NCI-H2107 treated with DMSO at 0.1 percent for 48 hours (cell line): ENCODE measurements around the gene MPHOSPH8.
"Not testable (repeated sequence)": the region's sequence is repeated elsewhere in the genome, so short reads cannot be mapped to it uniquely, and the experiment has no call there.

Source experiments
- DNase-seq: peaks from one replicate; lab custom pipeline; 2025; ENCODE audit not compliant: unreplicated experiment; lab: John Stamatoyannopoulos, UW

MPHOSPH8 gene

GRCh38 chr13:19632915-19633478, 462 bp upstream of the MPHOSPH8 start:
- peak; percentile 28 for DNase-seq

- DNase-seq: peak; percentile 12
These were observed 839 bp downstream of the MPHOSPH8 start for GRCh38 chr13:19634256-19634740.

- not testable (repeated sequence) for DNase-seq
These were observed 2.5 kb downstream of the MPHOSPH8 start for GRCh38 chr13:19635926-19636325.

- DNase-seq: no peak
These were observed 10.2 kb downstream of the MPHOSPH8 start for GRCh38 chr13:19643652-19644051.

GRCh38 chr13:19645000-19645399, 11.5 kb downstream of the MPHOSPH8 start:
- DNase-seq: no peak

GRCh38 chr13:19646063-19646462, 12.6 kb downstream of the MPHOSPH8 start:
- DNase-seq: no peak

- DNase-seq: no peak
These were observed 17.3 kb downstream of the MPHOSPH8 start for GRCh38 chr13:19650742-19651141.

GRCh38 chr13:19657872-19658591, 24.6 kb downstream of the MPHOSPH8 start:
- DNase-seq: no peak

GRCh38 chr13:19658831-19659230, 25.4 kb downstream of the MPHOSPH8 start:
- no peak for DNase-seq

GRCh38 chr13:19661126-19661525, 27.7 kb downstream of the MPHOSPH8 start:
- DNase-seq: no peak

GRCh38 chr13:19661561-19661960, 28.1 kb downstream of the MPHOSPH8 start:
- DNase-seq: no peak

- no peak for DNase-seq
These were observed 30.0 kb downstream of the MPHOSPH8 start for GRCh38 chr13:19663416-19663979.

- DNase-seq: no peak
These were observed 31.2 kb downstream of the MPHOSPH8 start for GRCh38 chr13:19664481-19665230.

- no peak for DNase-seq
These were observed 32.0 kb downstream of the MPHOSPH8 start for GRCh38 chr13:19665427-19665859.

GRCh38 chr13:19668778-19669177, 35.3 kb downstream of the MPHOSPH8 start:
- DNase-seq: no peak

- DNase-seq: no peak
These were observed 36.7 kb downstream of the MPHOSPH8 start for GRCh38 chr13:19670147-19670546.

GRCh38 chr13:19672990-19673389, 39.5 kb downstream of the MPHOSPH8 start:
- DNase-seq: no peak

GRCh38 chr13:19673473-19674430, 40.3 kb downstream of the MPHOSPH8 start:
- no peak for DNase-seq

GRCh38 chr13:19674898-19675297, 41.4 kb downstream of the MPHOSPH8 start:
- no peak for DNase-seq

GRCh38 chr13:19676168-19676567, 42.7 kb downstream of the MPHOSPH8 start:
- no peak for DNase-seq
